ENCODE measurements around the gene FEN1. TPM values are rescaled to one million over a fixed set of nuclear protein-coding genes. Genes with fewer than 3 reads are reported as not detected.

Gene FEN1
- total RNA-seq, 1 experiment from 2014 or later, result 89.5 TPM

DNA sequence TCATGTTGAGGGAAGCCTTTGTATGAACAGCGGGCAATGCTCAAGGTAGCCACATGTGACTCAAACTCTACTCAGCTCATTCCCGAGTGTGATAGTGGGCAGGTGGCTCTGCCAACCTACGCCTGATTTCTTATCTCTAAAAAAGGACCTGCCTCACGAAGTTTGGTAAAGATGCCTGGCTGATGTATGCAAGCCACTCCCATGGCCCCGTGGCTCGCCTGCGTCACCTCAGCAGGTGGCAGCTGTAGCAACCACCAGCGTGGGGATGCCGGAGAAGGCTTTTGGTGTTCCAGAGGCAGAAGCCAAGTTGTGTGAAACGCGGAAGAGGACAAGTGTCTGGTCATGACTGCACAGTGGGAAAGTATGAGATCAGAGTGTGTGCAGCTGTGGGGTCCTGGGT is 40.8 kb downstream of the FEN1 start:
- no peak overlapping the region for H2AFZ ChIP-seq (ENCODE audit: low read depth, low read length, poor library complexity, severe bottlenecking)
- no TSS peak for BruUV-seq (replicated peaks)
- intact Hi-C loops (cut with micrococcal nuclease), result no loop called here
- no peaks in the 10 kb centered on the region for H4K20me1 ChIP-seq (ENCODE audit: insufficient read depth)
- no peak overlapping the region for H3K4me3 ChIP-seq (replicated peaks in 1 of 2; ENCODE audit: low read depth in 1 of 2, low read length in 2 of 2)
- no peak overlapping the region for H3K4me2 ChIP-seq (ENCODE audit: low read length)
- ChIA-PET CTCF (no interaction called here), POLR2A (no interaction called here), RAD21 (ENCODE audit: low non-redundant PET in 1 of 2, low total read pairs in 2 of 2, uncharacterized antibody in 2 of 2, unreplicated experiment in 2 of 2) (no interaction called here)
- H3K9ac ChIP-seq (ENCODE audit: low read length), result no peak overlapping the region
- no peaks in the 10 kb centered on the region for H3K36me3 ChIP-seq (ENCODE audit: control insufficient read depth in 1 of 2, insufficient read depth in 2 of 2, low read length in 2 of 2)
- no peaks in the 10 kb centered on the region for H3K9me2 ChIP-seq (ENCODE audit: insufficient read depth)
- TF ChIP-seq EZH2phosphoT487 (IDR thresholded peaks at IDR 0.05; ENCODE audit: borderline replicate concordance) (no peak), CBX3 (IDR thresholded peaks at IDR 0.05; ENCODE audit: low read depth) (no peak), SRF (IDR thresholded peaks at IDR 0.05; ENCODE audit: low read depth) (no peak), ELF1 (IDR thresholded peaks at IDR 0.05; ENCODE audit: borderline replicate concordance, low read depth) (no peak), SIN3A (IDR thresholded peaks at IDR 0.05; ENCODE audit: low read depth) (no peak), SP1 (IDR thresholded peaks at IDR 0.05; ENCODE audit: low read depth) (no peak), CEBPB (IDR thresholded peaks at IDR 0.05; ENCODE audit: low read depth) (no peak), FOSL1 (IDR thresholded peaks at IDR 0.05; ENCODE audit: low read depth) (no peak), ZNF274 (IDR thresholded peaks at IDR 0.05; ENCODE audit: low read depth, low read length) (no peak), YY1 (IDR thresholded peaks at IDR 0.05; ENCODE audit: extremely low read depth, insufficient replicate concordance, low read depth, low read length) (no peak), POLR2A (IDR thresholded peaks at IDR 0.05; ENCODE audit: borderline replicate concordance, extremely low read depth, insufficient read depth, insufficient read length) (no peak), RAD21 (IDR thresholded peaks at IDR 0.05; ENCODE audit: low read depth) (no peak), EGR1 (IDR thresholded peaks at IDR 0.05; ENCODE audit: low read depth) (no peak)
- TF ChIP-seq, protein P1, sequence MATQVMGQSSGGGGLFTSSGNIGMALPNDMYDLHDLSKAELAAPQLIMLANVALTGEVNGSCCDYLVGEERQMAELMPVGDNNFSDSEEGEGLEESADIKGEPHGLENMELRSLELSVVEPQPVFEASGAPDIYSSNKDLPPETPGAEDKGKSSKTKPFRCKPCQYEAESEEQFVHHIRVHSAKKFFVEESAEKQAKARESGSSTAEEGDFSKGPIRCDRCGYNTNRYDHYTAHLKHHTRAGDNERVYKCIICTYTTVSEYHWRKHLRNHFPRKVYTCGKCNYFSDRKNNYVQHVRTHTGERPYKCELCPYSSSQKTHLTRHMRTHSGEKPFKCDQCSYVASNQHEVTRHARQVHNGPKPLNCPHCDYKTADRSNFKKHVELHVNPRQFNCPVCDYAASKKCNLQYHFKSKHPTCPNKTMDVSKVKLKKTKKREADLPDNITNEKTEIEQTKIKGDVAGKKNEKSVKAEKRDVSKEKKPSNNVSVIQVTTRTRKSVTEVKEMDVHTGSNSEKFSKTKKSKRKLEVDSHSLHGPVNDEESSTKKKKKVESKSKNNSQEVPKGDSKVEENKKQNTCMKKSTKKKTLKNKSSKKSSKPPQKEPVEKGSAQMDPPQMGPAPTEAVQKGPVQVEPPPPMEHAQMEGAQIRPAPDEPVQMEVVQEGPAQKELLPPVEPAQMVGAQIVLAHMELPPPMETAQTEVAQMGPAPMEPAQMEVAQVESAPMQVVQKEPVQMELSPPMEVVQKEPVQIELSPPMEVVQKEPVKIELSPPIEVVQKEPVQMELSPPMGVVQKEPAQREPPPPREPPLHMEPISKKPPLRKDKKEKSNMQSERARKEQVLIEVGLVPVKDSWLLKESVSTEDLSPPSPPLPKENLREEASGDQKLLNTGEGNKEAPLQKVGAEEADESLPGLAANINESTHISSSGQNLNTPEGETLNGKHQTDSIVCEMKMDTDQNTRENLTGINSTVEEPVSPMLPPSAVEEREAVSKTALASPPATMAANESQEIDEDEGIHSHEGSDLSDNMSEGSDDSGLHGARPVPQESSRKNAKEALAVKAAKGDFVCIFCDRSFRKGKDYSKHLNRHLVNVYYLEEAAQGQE (IDR thresholded peaks at IDR 0.05; ENCODE audit: low read depth), result no peak
- TF ChIP-seq, protein P2, sequence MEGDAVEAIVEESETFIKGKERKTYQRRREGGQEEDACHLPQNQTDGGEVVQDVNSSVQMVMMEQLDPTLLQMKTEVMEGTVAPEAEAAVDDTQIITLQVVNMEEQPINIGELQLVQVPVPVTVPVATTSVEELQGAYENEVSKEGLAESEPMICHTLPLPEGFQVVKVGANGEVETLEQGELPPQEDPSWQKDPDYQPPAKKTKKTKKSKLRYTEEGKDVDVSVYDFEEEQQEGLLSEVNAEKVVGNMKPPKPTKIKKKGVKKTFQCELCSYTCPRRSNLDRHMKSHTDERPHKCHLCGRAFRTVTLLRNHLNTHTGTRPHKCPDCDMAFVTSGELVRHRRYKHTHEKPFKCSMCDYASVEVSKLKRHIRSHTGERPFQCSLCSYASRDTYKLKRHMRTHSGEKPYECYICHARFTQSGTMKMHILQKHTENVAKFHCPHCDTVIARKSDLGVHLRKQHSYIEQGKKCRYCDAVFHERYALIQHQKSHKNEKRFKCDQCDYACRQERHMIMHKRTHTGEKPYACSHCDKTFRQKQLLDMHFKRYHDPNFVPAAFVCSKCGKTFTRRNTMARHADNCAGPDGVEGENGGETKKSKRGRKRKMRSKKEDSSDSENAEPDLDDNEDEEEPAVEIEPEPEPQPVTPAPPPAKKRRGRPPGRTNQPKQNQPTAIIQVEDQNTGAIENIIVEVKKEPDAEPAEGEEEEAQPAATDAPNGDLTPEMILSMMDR (IDR thresholded peaks at IDR 0.05 in 2 of 3, conservative IDR thresholded peaks at IDR 0.05 in 1 of 3; ENCODE audit: borderline replicate concordance in 1 of 3, insufficient read depth in 1 of 3, low read depth in 2 of 3, low read length in 2 of 3), result no peak
- TF ChIP-seq, protein P3, sequence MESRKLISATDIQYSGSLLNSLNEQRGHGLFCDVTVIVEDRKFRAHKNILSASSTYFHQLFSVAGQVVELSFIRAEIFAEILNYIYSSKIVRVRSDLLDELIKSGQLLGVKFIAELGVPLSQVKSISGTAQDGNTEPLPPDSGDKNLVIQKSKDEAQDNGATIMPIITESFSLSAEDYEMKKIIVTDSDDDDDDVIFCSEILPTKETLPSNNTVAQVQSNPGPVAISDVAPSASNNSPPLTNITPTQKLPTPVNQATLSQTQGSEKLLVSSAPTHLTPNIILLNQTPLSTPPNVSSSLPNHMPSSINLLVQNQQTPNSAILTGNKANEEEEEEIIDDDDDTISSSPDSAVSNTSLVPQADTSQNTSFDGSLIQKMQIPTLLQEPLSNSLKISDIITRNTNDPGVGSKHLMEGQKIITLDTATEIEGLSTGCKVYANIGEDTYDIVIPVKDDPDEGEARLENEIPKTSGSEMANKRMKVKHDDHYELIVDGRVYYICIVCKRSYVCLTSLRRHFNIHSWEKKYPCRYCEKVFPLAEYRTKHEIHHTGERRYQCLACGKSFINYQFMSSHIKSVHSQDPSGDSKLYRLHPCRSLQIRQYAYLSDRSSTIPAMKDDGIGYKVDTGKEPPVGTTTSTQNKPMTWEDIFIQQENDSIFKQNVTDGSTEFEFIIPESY (IDR thresholded peaks at IDR 0.05; ENCODE audit: extremely low read depth, insufficient replicate concordance, low read length), result no peak
- TF ChIP-seq, protein P4, sequence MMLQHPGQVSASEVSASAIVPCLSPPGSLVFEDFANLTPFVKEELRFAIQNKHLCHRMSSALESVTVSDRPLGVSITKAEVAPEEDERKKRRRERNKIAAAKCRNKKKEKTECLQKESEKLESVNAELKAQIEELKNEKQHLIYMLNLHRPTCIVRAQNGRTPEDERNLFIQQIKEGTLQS (IDR thresholded peaks at IDR 0.05), result no peak
- TF ChIP-seq, protein P5, sequence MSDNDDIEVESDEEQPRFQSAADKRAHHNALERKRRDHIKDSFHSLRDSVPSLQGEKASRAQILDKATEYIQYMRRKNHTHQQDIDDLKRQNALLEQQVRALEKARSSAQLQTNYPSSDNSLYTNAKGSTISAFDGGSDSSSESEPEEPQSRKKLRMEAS (IDR thresholded peaks at IDR 0.05), result no peak
- no peak for ATAC-seq
- H3K27ac ChIP-seq (ENCODE audit: low read depth, low read length), result no peak overlapping the region
- H3K4me1 ChIP-seq (ENCODE audit: control insufficient read depth in 1 of 2, insufficient read depth in 2 of 2, low read length in 2 of 2), result peaks cover 0 to 5% of the 10 kb centered on the region in 2 experiments; a peak in 1 of 4 replicates
- H3K27me3 ChIP-seq (ENCODE audit: insufficient read depth, low read length), result no peaks in the 10 kb centered on the region
- no peaks in the 10 kb centered on the region for H3K9me3 ChIP-seq (ENCODE audit: control insufficient read depth in 1 of 2, insufficient read depth in 1 of 2, low read depth in 1 of 2, low read length in 2 of 2)
- H3K79me2 ChIP-seq (ENCODE audit: insufficient read depth, low read length), result no peaks in the 10 kb centered on the region
- no peak for DNase-seq (ENCODE audit: low read depth, low spot score)

All from HCT116 (cell line).